Liver (tissue), 9 donors: ENCODE measurements around the gene TPGS1. TPM values are rescaled to one million over a fixed set of nuclear protein-coding genes. Genes with fewer than 3 reads are reported as not detected.

ENCODE experiments used
- DNase-seq: peaks from one replicate; pipeline ENCODE4 v3.0.0-alpha.2; 2017; ENCODE audit warnings: low spot score
- H3K27ac ChIP-seq, 2 donors: one replicate each; pipeline ENCODE4 v1.7.0; 2013; ENCODE audit warnings: inconsistent platforms in 2 of 2, low read length in 2 of 2, control low read depth in 1 of 2, low read depth in 1 of 2, mild to moderate bottlenecking in 1 of 2
- H3K27me3 ChIP-seq, 4 donors: one replicate each; pipeline versions ENCODE4 v1.6.1 to v1.7.0; 2013; ENCODE audit warnings: low read length in 3 of 4, inconsistent platforms in 1 of 4, mild to moderate bottlenecking in 1 of 4, moderate library complexity in 1 of 4; ENCODE audit not compliant: control insufficient read depth in 4 of 4, insufficient read depth in 4 of 4
- H3K36me3 ChIP-seq, 4 donors: one replicate each; pipeline versions ENCODE4 v1.6.1 to v1.7.0; 2013; ENCODE audit warnings: low read length in 3 of 4, mild to moderate bottlenecking in 3 of 4, low read depth in 1 of 4, moderate library complexity in 1 of 4; ENCODE audit not compliant: control insufficient read depth in 4 of 4, insufficient read depth in 3 of 4
- H3K4me1 ChIP-seq, 4 donors: one replicate each; pipeline versions ENCODE4 v1.6.1 to v1.7.0; 2013; ENCODE audit warnings: low read length in 3 of 4, mild to moderate bottlenecking in 3 of 4, moderate library complexity in 1 of 4; ENCODE audit not compliant: control insufficient read depth in 4 of 4, insufficient read depth in 4 of 4
- H3K4me3 ChIP-seq, 3 donors: one replicate each; pipeline versions ENCODE4 v1.6.1 to v1.7.0; 2013; ENCODE audit warnings: low read length in 3 of 3, control low read depth in 1 of 3, low read depth in 1 of 3, mild to moderate bottlenecking in 1 of 3
- H3K9ac ChIP-seq, 2 donors: one replicate each; pipeline ENCODE4 v1.7.0; 2013; ENCODE audit warnings: low read length in 2 of 2, mild to moderate bottlenecking in 2 of 2, moderate library complexity in 2 of 2, control low read depth in 1 of 2, low read depth in 1 of 2
- H3K9me3 ChIP-seq, 4 donors: one replicate each; pipeline versions ENCODE4 v1.6.1 to v1.7.0; 2013; ENCODE audit warnings: low read length in 3 of 4; ENCODE audit not compliant: control insufficient read depth in 4 of 4
- CTCF ChIP-seq: fragments of 150-350 bp; IDR thresholded peaks from 2 replicates; pipeline ENCODE4 v1.5.1; 2017; ENCODE audit warnings: improper control_type of control experiment, low read depth, low read length; ENCODE audit not compliant: missing input control
- EGR1 ChIP-seq, 2 donors: IDR thresholded peaks; 2 replicates each; pipeline ENCODE4 v1.6.1; 2016 to 2018; ENCODE audit warnings: antibody characterized with exemption in 2 of 2, low read depth in 2 of 2
- FOXA1 ChIP-seq: IDR thresholded peaks from 2 replicates; pipeline ENCODE4 v1.6.1; 2016; ENCODE audit warnings: antibody characterized with exemption
- FOXA2 ChIP-seq: IDR thresholded peaks from 2 replicates; pipeline ENCODE4 v1.6.1; 2016; ENCODE audit warnings: antibody characterized with exemption
- GABPA ChIP-seq, 2 donors: IDR thresholded peaks in 1 of 2; conservative IDR thresholded peaks in 1 of 2; 2 replicates each; pipeline ENCODE4 v1.6.1; 2016; ENCODE audit warnings: antibody characterized with exemption in 2 of 2, mild to moderate bottlenecking in 1 of 2, moderate library complexity in 1 of 2
- HNF4A ChIP-seq, 2 donors: conservative IDR thresholded peaks; 2 replicates each; pipeline ENCODE4 v1.6.1; 2016; ENCODE audit warnings: antibody characterized with exemption in 2 of 2, mild to moderate bottlenecking in 2 of 2
- HNF4G ChIP-seq: IDR thresholded peaks from 2 replicates; pipeline ENCODE4 v1.6.1; 2016; ENCODE audit warnings: antibody characterized with exemption
- MAX ChIP-seq: IDR thresholded peaks from 2 replicates; pipeline ENCODE4 v1.6.1; 2016; ENCODE audit warnings: antibody characterized with exemption
- NR2F2 ChIP-seq: IDR thresholded peaks from 2 replicates; pipeline ENCODE4 v1.6.1; 2016; ENCODE audit warnings: antibody characterized with exemption
- RAD21 ChIP-seq, 2 donors: IDR thresholded peaks; 2 replicates each; pipeline ENCODE4 v1.6.1; 2016; ENCODE audit warnings: antibody characterized with exemption in 2 of 2, mild to moderate bottlenecking in 2 of 2
- RXRA ChIP-seq, 2 donors: IDR thresholded peaks; 2 replicates each; pipeline ENCODE4 v1.6.1; 2017 to 2018; ENCODE audit warnings: antibody characterized with exemption in 2 of 2, mild to moderate bottlenecking in 1 of 2
- SP1 ChIP-seq: IDR thresholded peaks from 2 replicates; pipeline ENCODE4 v1.6.1; 2018; ENCODE audit warnings: antibody characterized with exemption, mild to moderate bottlenecking
- WGBS: extraction: QIAGEN DNeasy Blood & Tissue Kit; methylation state at CpG from one replicate; pipeline ENCODE4 v1.1.7; 2013; 5-methylcytosine and 5-hydroxymethylcytosine counted together
- polyA plus RNA-seq, 2 donors: library from polyadenylated mRNA; stranded (reverse) in 1 of 2; unstranded in 1 of 2; fragments of 200-250 nt in 1 of 2; fragments of >200 nt in 1 of 2; fragmentation: Nextera tagmentation in 1 of 2; extraction: Ambion mirVana in 1 of 2; gene quantifications; one replicate each; pipeline versions ENCODE4 v1.2.1 to v1.2.3, GENCODE V29; 2013 to 2015
- total RNA-seq, 2 donors: library from RNA; depleted of rRNA; stranded (reverse); fragments of >200 nt; gene quantifications; one replicate each; pipeline ENCODE4 v1.2.3, GENCODE V29; 2014
- donor health status: healthy.
- donor health status: healthy.
- donor health status: healthy.
- donor health status: healthy.
- donor health status: healthy.

Gene TPGS1
- total and polyA plus RNA-seq, 4 donors, result 1.7 to 15.5 (median 14.7) TPM

DNA sequence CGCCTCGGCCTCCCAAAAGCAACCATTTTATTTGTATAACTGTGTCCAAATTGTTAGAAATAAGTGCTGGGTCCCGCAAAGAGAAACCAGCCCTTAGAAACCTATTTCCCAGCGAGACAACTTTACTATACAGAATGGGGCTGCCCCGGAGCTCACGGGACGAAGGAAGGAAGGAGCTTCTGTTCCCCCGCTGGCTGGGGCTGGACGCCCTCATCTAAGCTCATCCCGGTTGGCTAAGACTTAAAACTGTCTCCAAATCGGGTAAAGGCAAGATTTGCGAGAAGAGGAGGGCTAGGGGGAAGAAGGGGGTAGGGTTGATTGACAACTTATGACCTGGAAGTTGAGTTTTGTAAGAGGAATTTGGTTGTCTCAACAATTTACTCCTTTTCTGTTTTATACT, 52.8 kb downstream of the TPGS1 start:
- Histone ChIP-seq H3K27me3 (no peaks in the 10 kb centered on the region), H3K9me3 (no peaks in the 10 kb centered on the region), H3K27ac (no peak overlapping the region), H3K9ac (no peak overlapping the region), H3K4me3 (no peak overlapping the region), H3K36me3 (no peaks in the 10 kb centered on the region), H3K4me1 (peaks cover 0 to 3% (median 1%) of the 10 kb centered on the region in 4 donors)
- TF ChIP-seq FOXA1, result no peak
- TF ChIP-seq GABPA (IDR thresholded peaks at IDR 0.05 in 1 of 2, conservative IDR thresholded peaks at IDR 0.05 in 1 of 2), result no peak
- DNase-seq, result no peak
- 85% methylated on average over 12 of the region's 12 CpGs for WGBS

DNA sequence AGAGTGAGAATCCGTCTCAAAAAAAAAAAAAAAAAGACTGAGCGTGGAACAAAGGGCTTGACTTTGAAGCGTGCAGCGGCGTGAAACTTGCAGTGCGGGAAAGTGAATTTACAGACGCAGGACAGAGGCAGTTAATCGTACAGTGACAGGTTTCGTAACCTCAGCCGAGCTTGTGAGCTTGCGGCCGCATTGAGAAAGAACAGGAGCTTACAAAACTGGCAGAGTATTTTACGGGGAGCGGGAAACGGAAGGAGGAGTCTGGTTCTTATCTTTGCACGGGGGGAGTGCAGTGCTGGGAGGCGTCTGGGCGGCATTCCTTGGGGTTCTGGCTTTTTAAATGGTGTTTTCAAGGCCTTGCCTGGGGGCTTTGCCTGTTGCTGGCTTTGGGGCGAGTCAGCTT, 59.1 kb downstream of the TPGS1 start:
- peak; percentile 68 for DNase-seq
- no peak overlapping the region for H3K9ac ChIP-seq

DNA sequence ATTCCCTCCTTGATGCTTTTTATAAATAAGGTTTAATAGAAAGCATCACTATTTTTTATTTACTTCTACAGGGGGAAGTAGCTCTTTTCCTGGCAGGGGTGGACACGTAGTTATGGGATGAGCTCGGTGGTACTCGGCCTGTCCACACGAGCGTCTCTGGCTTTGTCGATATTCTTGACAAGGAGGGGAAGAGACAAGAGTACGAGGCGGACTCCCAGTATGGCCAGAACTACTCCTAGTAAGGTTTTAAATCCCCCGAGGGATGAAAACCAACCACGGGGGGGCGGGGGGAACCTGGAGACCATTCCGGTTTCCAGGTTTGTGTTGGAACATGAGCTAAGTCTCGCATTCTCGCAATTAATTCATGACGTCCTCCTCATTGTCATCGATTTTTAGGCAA, 59.5 kb downstream of the TPGS1 start:
- WGBS, result 76% methylated on average over 16 of the region's 16 CpGs
- H3K27me3 ChIP-seq, result no peaks in the 10 kb centered on the region
- H3K9ac ChIP-seq, result no peak overlapping the region
- H3K4me1 ChIP-seq, result peaks cover 0 to 11% (median 8%) of the 10 kb centered on the region in 4 donors
- H3K27ac ChIP-seq, result peak overlapping the region; percentile 12 to 26
- H3K36me3 ChIP-seq, result no peaks in the 10 kb centered on the region
- no peaks in the 10 kb centered on the region for H3K9me3 ChIP-seq
- TF ChIP-seq RAD21 (IDR thresholded peaks at IDR 0.05) (no peak), HNF4G (no peak), MAX (no peak), NR2F2 (no peak), HNF4A (conservative IDR thresholded peaks at IDR 0.05) (no peak), FOXA2 (no peak), FOXA1 (no peak), RXRA (IDR thresholded peaks at IDR 0.05) (no peak), GABPA (IDR thresholded peaks at IDR 0.05 in 1 of 2, conservative IDR thresholded peaks at IDR 0.05 in 1 of 2) (no peak), CTCF (no peak), EGR1 (IDR thresholded peaks at IDR 0.05; ENCODE audit: low read depth in 2 of 2) (no peak)
- no peak overlapping the region for H3K4me3 ChIP-seq
- DNase-seq, result no peak

More for the DNA sequence above, 59.1 kb downstream of the TPGS1 start:
- 61% methylated on average over 18 of the region's 19 CpGs for WGBS
- Histone ChIP-seq H3K36me3 (no peaks in the 10 kb centered on the region), H3K4me3 (no peak overlapping the region), H3K4me1 (peaks cover 0 to 7% (median 4%) of the 10 kb centered on the region in 4 donors), H3K27ac (peak overlapping the region; percentile 12 to 26), H3K9me3 (no peaks in the 10 kb centered on the region), H3K27me3 (no peaks in the 10 kb centered on the region)
- peak; percentile 24 for TF ChIP-seq SP1
- peak; percentile 5 to 13 for TF ChIP-seq RXRA (IDR thresholded peaks at IDR 0.05)
- TF ChIP-seq GABPA (IDR thresholded peaks at IDR 0.05 in 1 of 2, conservative IDR thresholded peaks at IDR 0.05 in 1 of 2), result no peak
